OCI-LY1 (cell line): ENCODE results near the gene CTNNA1.

ENCODE experiments used
- H2AFZ ChIP-seq: fragments of 200-600 bp; sonication (generic), shearing (Covaris generic); 2 replicates; pipeline ENCODE4 v1.6.0; 2014; ENCODE audit warnings: antibody characterized with exemption, mild to moderate bottlenecking, low read length
- H3F3A ChIP-seq: fragments of 200-600 bp; sonication (generic), shearing (Covaris generic); 2 replicates; pipeline ENCODE4 v1.6.0; 2014; ENCODE audit warnings: mild to moderate bottlenecking, antibody characterized with exemption, low read length, moderate library complexity; ENCODE audit not compliant: insufficient read depth
- H3K27ac ChIP-seq: fragments of 200-600 bp; sonication (generic); 2 replicates; pipeline ENCODE4 v1.5.1; 2014; ENCODE audit warnings: low read length, mixed run types, mild to moderate bottlenecking, low read depth; ENCODE audit not compliant: poor library complexity, severe bottlenecking
- H3K27me3 ChIP-seq: fragments of 200-600 bp; sonication (generic); 2 replicates; pipeline ENCODE4 v1.6.0; 2014; ENCODE audit warnings: antibody characterized with exemption, mild to moderate bottlenecking, low read length, moderate library complexity; ENCODE audit not compliant: insufficient read depth
- H3K36me3 ChIP-seq: fragments of 200-600 bp; sonication (generic); 2 replicates; pipeline ENCODE4 v1.6.1; 2014; ENCODE audit warnings: mild to moderate bottlenecking, antibody characterized with exemption, low read length, moderate library complexity, mixed read lengths; ENCODE audit not compliant: insufficient read depth
- H3K4me1 ChIP-seq: fragments of 200-600 bp; sonication (generic); 2 replicates; pipeline ENCODE4 v1.5.1; 2014; ENCODE audit warnings: mild to moderate bottlenecking, low read length, moderate library complexity; ENCODE audit not compliant: insufficient read depth, severe bottlenecking
- H3K4me2 ChIP-seq: fragments of 200-600 bp; sonication (generic), shearing (Covaris generic); 2 replicates; pipeline ENCODE4 v1.6.1; 2014; ENCODE audit warnings: low read length
- H3K4me3 ChIP-seq: fragments of 200-600 bp; sonication (generic); 2 replicates; pipeline ENCODE4 v1.5.1; 2014; ENCODE audit warnings: low read length, low read depth, mild to moderate bottlenecking, mixed read lengths; ENCODE audit not compliant: poor library complexity, severe bottlenecking
- H3K79me2 ChIP-seq: fragments of 200-600 bp; shearing (Covaris generic); 2 replicates; pipeline ENCODE4 v1.6.1; 2016; ENCODE audit warnings: mixed run types, low read length, mixed read lengths; ENCODE audit not compliant: insufficient read depth
- H3K9ac ChIP-seq: fragments of 200-600 bp; sonication (generic), shearing (Covaris generic); 2 replicates; pipeline ENCODE4 v1.6.1; 2014; ENCODE audit warnings: mild to moderate bottlenecking, low read length, mixed read lengths
- H3K9me2 ChIP-seq: fragments of 200-600 bp; sonication (generic), shearing (Covaris generic); 2 replicates; pipeline ENCODE4 v1.6.1; 2014; ENCODE audit warnings: low read depth, mild to moderate bottlenecking, low read length, mixed read lengths
- H3K9me3 ChIP-seq: fragments of 200-600 bp; shearing (Covaris generic); 2 replicates; pipeline ENCODE4 v1.6.1; 2014; ENCODE audit warnings: low read length, mixed read lengths
- H4K20me1 ChIP-seq: fragments of 200-600 bp; sonication (generic), shearing (Covaris generic); 2 replicates; pipeline ENCODE4 v1.6.0; 2016; ENCODE audit warnings: mild to moderate bottlenecking, low read length; ENCODE audit not compliant: insufficient read depth
- CTCF ChIP-seq: fragments of 200-600 bp; sonication (generic), shearing (Covaris generic); IDR thresholded peaks from 2 replicates; pipeline ENCODE4 v1.5.1; 2017; ENCODE audit warnings: mild to moderate bottlenecking, antibody characterized with exemption, low read length, moderate library complexity, mixed read lengths
- EZH2 ChIP-seq: fragments of 200-600 bp; sonication (generic), shearing (Covaris generic); IDR thresholded peaks from 2 replicates; pipeline ENCODE4 v1.8.0; 2017; ENCODE audit warnings: borderline replicate concordance, mixed run types, mild to moderate bottlenecking, antibody characterized with exemption, low read length, moderate library complexity, mixed read lengths

CTNNA1 gene

GRCh38 chr5:138965626-138966025 lies 212.4 kb downstream of the CTNNA1 start:
- no peak overlapping the region for H3K4me2 ChIP-seq
- H3K4me3 ChIP-seq: no peak overlapping the region
- H3K9ac ChIP-seq: no peak overlapping the region
- H3K79me2 ChIP-seq: no peaks in the 10 kb centered on the region
- H3K9me2 ChIP-seq: no peaks in the 10 kb centered on the region
- H4K20me1 ChIP-seq: no peaks in the 10 kb centered on the region
- no peak overlapping the region for H2AFZ ChIP-seq
- no peaks in the 10 kb centered on the region for H3K36me3 ChIP-seq
- H3K27ac ChIP-seq: no peak overlapping the region
- H3F3A ChIP-seq: no peaks in the 10 kb centered on the region
- H3K9me3 ChIP-seq: no peaks in the 10 kb centered on the region
- peaks cover 7% of the 10 kb centered on the region for H3K4me1 ChIP-seq
- no peak for TF ChIP-seq CTCF
- TF ChIP-seq EZH2: no peak
- H3K27me3 ChIP-seq: no peaks in the 10 kb centered on the region

GRCh38 chr5:138966236-138966985 lies 213.2 kb downstream of the CTNNA1 start:
- Histone ChIP-seq H3K27ac (no peak overlapping the region), H4K20me1 (no peaks in the 10 kb centered on the region), H3K9ac (no peak overlapping the region), H3F3A (no peaks in the 10 kb centered on the region), H3K79me2 (no peaks in the 10 kb centered on the region), H3K4me1 (peaks cover 7% of the 10 kb centered on the region), H3K27me3 (no peaks in the 10 kb centered on the region), H3K4me3 (no peak overlapping the region), H3K9me2 (no peaks in the 10 kb centered on the region), H3K36me3 (no peaks in the 10 kb centered on the region), H3K9me3 (no peaks in the 10 kb centered on the region), H2AFZ (no peak overlapping the region), H3K4me2 (no peak overlapping the region)
- TF ChIP-seq CTCF (no peak), EZH2 (no peak)

- no peak overlapping the region for H3K27ac ChIP-seq
- H3K9ac ChIP-seq: no peak overlapping the region
- no peaks in the 10 kb centered on the region for H3F3A ChIP-seq
- H3K79me2 ChIP-seq: no peaks in the 10 kb centered on the region
- H3K4me2 ChIP-seq: no peak overlapping the region
- H3K9me3 ChIP-seq: no peaks in the 10 kb centered on the region
- H3K9me2 ChIP-seq: no peaks in the 10 kb centered on the region
- no peak overlapping the region for H2AFZ ChIP-seq
- H3K4me1 ChIP-seq: peaks cover 7% of the 10 kb centered on the region
- H3K36me3 ChIP-seq: no peaks in the 10 kb centered on the region
- no peaks in the 10 kb centered on the region for H3K27me3 ChIP-seq
- no peak overlapping the region for H3K4me3 ChIP-seq
- TF ChIP-seq CTCF: no peak
- H4K20me1 ChIP-seq: no peaks in the 10 kb centered on the region
Measured at GRCh38 chr5:138967791-138968448, 214.7 kb downstream of the CTNNA1 start.
